Suppressor macrophage (primary cell): ENCODE measurements around the gene TRERF1.
A peak's percentile ranks its signal among the peaks of the same experiment; 100 is the strongest.

Source experiments
- DNase-seq, 4 experiments: peaks; one replicate each; pipeline ENCODE4 v3.0.0-alpha.2; 2020 to 2022

The TRERF1 gene

GRCh38 chr6:42424906-42425474 is 26.7 kb downstream of the TRERF1 start:
- no peak for DNase-seq

GRCh38 chr6:42423244-42423643 is 28.5 kb downstream of the TRERF1 start:
- DNase-seq, result no peak

DNA sequence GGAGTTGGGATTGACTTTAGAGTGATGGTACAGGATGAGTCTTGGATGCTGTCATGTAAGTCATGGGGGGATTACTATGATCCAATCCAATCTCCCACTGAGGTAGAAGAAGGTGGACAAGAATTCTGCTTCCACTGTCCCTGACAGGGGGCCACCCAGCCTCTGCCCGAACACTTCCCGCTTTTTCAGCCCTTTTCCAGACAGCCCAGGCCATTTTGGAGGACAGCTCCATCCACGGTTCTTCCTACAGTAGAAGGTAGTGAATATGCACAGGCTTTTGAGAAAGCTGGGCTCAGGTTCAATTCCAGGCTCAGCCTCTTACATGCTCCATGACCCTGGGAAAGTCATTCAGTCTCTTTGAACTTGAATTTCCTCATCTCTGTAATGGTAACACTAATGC is 31.0 kb downstream of the TRERF1 start:
- DNase-seq, result no peak

GRCh38 chr6:42419490-42420280 is 32.0 kb downstream of the TRERF1 start:
- DNase-seq, result no peak

- DNase-seq, result no peak
These were observed 33.0 kb downstream of the TRERF1 start for GRCh38 chr6:42418724-42419123.

- no peak for DNase-seq
These were observed 34.0 kb downstream of the TRERF1 start for GRCh38 chr6:42417641-42418112.

- peak; percentile 34 to 61 (median 58) for DNase-seq
These were observed 40.3 kb downstream of the TRERF1 start for GRCh38 chr6:42411406-42411805.

DNA sequence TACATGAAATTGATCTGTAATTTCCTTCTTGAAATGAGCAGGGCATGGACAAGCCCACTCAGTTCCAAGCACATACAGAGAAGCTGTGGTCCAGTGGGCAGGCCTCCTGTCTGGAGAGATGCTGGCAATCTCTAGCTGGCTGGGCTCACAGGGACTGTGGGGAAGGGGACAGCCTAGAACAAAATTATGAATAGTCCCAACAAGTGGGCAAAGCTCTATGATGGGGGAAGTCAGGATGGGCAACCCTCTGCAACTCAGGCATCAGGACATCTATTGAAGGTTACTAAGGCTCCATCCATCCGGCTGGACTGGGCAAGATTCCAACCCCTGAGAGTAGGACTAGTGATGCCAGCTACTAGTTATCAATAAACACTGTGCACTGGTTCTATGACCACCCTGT is 40.9 kb downstream of the TRERF1 start:
- DNase-seq, result no peak

DNA sequence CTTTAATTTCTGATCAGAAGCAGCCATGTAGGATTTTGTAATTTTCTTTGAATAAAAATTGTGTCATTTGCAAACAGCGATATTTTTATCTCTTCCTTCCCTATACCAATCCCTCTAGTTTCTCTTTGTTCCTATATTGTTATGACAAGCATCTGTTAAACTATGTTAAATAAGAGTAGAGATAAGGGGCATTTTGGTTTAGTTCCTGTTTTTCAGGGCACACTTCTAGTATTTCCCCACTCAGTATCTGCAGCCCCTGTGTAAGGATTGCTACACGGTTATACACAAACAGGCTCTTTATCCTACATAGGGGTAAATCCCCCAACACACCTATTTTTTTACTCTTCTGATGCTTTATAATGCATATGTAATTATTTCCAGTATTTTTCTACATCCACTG is 42.1 kb downstream of the TRERF1 start:
- peak in 2 of 4 experiments; percentile 56 to 58 for DNase-seq

GRCh38 chr6:42407379-42407778 is 44.3 kb downstream of the TRERF1 start:
- DNase-seq, result peak; percentile 70 to 91 (median 84)

GRCh38 chr6:42406306-42407280 is 45.1 kb downstream of the TRERF1 start:
- DNase-seq, result peak in 1 of 4 experiments; percentile 24

GRCh38 chr6:42405021-42405420 is 46.7 kb downstream of the TRERF1 start:
- DNase-seq, result no peak

DNA sequence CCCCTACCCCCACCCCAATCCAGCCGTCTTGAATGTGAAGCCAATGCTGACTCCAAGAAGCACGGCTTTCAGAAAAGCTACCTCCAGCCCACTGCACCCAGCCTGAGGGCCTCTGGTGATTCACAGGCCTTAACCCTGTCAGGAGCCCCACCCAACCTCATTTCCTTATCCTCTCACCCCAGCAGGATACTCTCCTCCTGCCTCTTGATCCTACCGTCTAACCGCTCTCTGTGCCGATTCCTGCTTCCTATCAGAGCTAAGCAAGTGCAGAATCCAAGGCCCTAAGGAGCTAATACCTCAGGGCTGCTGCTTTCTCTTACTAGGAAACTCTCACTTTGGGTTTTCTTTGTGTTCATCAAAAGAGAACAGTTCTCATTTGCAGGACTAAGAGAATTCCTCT is 47.2 kb downstream of the TRERF1 start:
- DNase-seq, result peak; percentile 32 to 59 (median 53)

- no peak for DNase-seq
These were observed 47.9 kb downstream of the TRERF1 start for GRCh38 chr6:42403831-42404230.

DNA sequence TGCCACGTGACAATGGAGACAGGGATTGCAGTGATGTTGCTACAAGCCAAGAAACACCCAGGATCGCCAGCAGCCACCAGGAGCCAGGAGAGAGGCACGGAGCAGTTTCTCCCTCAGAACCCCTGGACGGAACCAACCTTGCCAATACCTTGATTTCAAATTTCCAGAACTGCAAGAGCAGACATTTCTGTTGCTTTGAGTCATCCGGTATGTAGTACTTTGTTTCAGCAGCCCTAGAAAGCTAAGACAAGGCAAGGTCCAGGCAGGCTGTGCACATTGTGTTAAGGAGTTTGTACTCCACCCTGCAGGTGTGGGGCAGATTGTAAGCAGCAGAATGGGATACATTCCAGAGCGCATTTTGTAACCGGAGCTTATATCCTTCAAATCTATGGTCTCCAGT is 48.3 kb downstream of the TRERF1 start:
- no peak for DNase-seq

DNA sequence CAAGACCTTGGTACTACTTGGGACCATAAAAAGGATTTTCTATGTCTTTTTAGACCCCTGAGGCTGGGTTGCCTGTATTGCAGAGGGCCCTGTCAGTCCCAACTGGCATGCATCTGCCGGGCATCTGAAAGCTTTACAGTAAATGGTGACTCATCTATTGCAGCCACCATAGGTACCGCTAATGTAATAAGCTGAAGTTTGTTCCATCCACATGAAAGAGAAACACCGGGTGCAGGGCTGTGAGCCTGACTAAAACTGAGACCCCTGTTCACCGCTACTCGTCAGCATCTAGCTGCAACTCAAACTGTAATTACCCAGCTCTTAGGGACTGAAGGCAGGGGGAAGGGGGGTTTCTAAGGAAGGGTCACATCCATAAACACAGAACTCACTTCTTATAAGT is 49.5 kb downstream of the TRERF1 start:
- no peak for DNase-seq

- DNase-seq, result no peak
These were observed 50.1 kb downstream of the TRERF1 start for GRCh38 chr6:42401613-42401951.

DNA sequence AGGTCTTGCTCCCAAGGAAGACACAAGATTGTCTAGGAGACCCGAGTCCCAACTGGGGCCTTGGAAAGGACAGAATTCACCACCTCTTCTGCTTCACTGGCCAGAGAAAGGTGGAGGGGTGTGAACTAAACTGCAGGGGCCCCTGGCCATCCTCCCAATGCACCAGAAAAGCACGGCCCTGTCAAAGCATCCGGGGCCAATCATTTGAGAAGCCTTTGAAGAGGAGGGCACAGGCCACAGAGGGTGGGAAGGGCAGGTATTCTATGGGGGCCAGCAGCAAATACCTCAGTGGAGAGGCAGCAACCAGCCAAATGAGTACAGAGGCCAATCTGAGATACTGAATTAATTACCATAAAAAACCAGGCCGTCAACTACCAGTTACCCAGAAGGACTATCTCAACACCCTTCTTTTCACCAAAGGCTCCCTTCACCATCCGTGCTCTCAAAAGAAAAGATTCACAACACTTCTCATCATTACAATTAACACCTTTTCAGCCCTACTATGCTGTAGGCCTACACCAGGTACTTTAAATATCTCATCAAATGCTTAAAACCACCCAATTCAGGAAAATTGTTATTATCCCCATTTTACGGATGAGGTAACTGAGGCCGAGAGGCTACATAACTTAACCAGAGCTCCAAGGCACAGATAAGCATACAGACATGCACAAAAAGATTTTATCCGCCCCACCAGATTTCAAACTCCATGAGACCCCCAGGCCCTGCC is 50.7 kb downstream of the TRERF1 start:
- no peak for DNase-seq

GRCh38 chr6:42400061-42400760 is 51.5 kb downstream of the TRERF1 start:
- DNase-seq, result no peak

DNA sequence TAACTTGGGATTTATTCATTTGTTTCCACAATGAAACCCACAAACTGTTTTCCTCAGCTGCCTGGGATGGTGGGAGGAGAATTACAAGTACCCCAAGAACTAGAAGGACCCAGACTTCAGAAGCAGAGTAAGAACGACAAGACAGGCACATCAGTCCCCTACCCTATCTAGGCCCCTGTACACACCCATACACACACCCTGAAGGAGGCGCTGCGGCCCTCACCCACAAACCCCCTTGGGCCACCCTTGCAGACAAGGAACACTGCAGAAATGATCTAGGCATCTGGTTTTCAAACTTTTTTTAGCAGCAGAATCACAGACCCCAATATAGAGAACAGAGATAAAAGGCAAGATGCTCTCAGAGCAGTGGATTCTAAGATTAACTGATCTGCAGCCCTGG is 55.0 kb downstream of the TRERF1 start:
- no peak for DNase-seq

DNA sequence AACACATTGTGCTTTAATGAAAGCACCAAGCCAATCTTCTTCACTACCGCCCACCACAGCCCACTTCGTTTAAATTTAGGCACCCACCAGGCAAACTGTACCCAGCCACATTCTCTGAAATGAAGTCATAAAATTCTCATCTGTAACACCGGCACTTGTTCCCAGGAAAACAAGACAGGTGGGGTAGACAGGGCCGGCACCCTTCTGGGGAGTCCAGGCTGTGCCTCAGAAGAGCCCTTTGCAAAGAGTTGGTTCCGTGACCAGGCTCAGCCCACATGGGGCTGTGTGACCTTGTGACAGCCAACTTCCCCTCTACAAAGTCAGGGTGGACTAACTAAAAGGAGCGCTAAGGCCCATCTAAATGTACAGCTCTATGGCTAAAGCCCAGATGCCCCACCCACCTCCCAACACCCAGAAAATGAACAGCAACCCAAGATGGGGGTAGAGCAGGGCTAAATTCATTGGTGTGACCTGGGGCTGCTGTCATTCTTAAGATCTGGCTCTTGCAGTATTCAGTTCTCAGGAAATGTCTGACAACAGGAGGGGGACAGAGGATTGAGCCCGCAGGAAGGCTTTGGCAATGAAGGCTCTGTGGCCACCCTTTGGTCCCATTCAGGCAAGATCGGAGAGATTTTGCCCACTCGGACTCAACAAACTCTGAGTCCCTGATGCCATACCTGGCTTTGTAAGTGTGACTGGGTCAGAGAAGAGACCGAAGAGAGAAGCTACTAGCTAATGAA is 56.7 kb downstream of the TRERF1 start:
- peak; percentile 77 to 88 (median 86) for DNase-seq
